ENCODE data around the gene FBN2. TPM values are rescaled to one million over a fixed set of nuclear protein-coding genes. Genes with fewer than 3 reads are reported as not detected.

FBN2 gene
- total and polyA plus RNA-seq, 9 donors = 0.23 to 3.5 (median 1.0) TPM

- H3K4me3 ChIP-seq = no peak overlapping the region
- no peaks in the 10 kb centered on the region for H3K9me3 ChIP-seq
- no peaks in the 10 kb centered on the region for H3K27me3 ChIP-seq
- TF ChIP-seq EP300 (IDR thresholded peaks at IDR 0.05) = no peak
- no peak for TF ChIP-seq POLR2A (IDR thresholded peaks at IDR 0.05)
- no peak for TF ChIP-seq CTCF (IDR thresholded peaks at IDR 0.05)
- H3K27ac ChIP-seq = no peak overlapping the region
- H3K4me1 ChIP-seq (ENCODE audit: insufficient read depth) = peaks cover 1% of the 10 kb centered on the region
- DNase-seq = no peak
- H3K36me3 ChIP-seq = no peaks in the 10 kb centered on the region
- 91 to 95% (median 92%) methylated on average over 3 of the region's 3 CpGs for WGBS, 3 donors
- intact Hi-C loops (cut with DNase I) = no loop called here
These were observed 51.0 kb downstream of the FBN2 start for GRCh38 chr5:128487041-128487440.

GRCh38 chr5:128483738-128484137, 54.3 kb downstream of the FBN2 start:
- Histone ChIP-seq H3K36me3 (no peaks in the 10 kb centered on the region), H3K27ac (no peak overlapping the region), H3K27me3 (no peaks in the 10 kb centered on the region), H3K9me3 (no peaks in the 10 kb centered on the region), H3K4me3 (no peak overlapping the region), H3K4me1 (ENCODE audit: insufficient read depth) (no peaks in the 10 kb centered on the region)
- no peak for DNase-seq
- intact Hi-C loops (cut with DNase I) = no loop called here
- 98% methylated on average over 3 of the region's 3 CpGs for WGBS, 3 donors
- TF ChIP-seq CTCF (IDR thresholded peaks at IDR 0.05) (no peak), EP300 (IDR thresholded peaks at IDR 0.05) (no peak), POLR2A (IDR thresholded peaks at IDR 0.05) (no peak)

- TF ChIP-seq CTCF (IDR thresholded peaks at IDR 0.05) (no peak), POLR2A (IDR thresholded peaks at IDR 0.05) (no peak), EP300 (IDR thresholded peaks at IDR 0.05) (no peak)
- H3K4me1 ChIP-seq (ENCODE audit: insufficient read depth) = no peaks in the 10 kb centered on the region
- H3K4me3 ChIP-seq = no peak overlapping the region
- 83 to 91% (median 90%) methylated on average over 5 of the region's 5 CpGs for WGBS, 3 donors
- intact Hi-C loops (cut with DNase I) = no loop called here
- H3K36me3 ChIP-seq = no peaks in the 10 kb centered on the region
- H3K27ac ChIP-seq = no peak overlapping the region
- H3K27me3 ChIP-seq = no peaks in the 10 kb centered on the region
- H3K9me3 ChIP-seq = no peaks in the 10 kb centered on the region
- DNase-seq = no peak
These were observed 57.0 kb downstream of the FBN2 start for GRCh38 chr5:128480906-128481633.

GRCh38 chr5:128480158-128480557, 57.9 kb downstream of the FBN2 start:
- Histone ChIP-seq H3K27me3 (no peaks in the 10 kb centered on the region), H3K9me3 (no peaks in the 10 kb centered on the region), H3K4me1 (ENCODE audit: insufficient read depth) (no peaks in the 10 kb centered on the region), H3K4me3 (no peak overlapping the region), H3K36me3 (no peaks in the 10 kb centered on the region), H3K27ac (no peak overlapping the region)
- 90 to 96% (median 95%) methylated on average over 1 of the region's 1 CpG for WGBS, 3 donors
- intact Hi-C loops (cut with DNase I) = no loop called here
- TF ChIP-seq CTCF (IDR thresholded peaks at IDR 0.05) = no peak
- no peak for TF ChIP-seq POLR2A (IDR thresholded peaks at IDR 0.05)
- TF ChIP-seq EP300 (IDR thresholded peaks at IDR 0.05) = no peak
- DNase-seq = no peak
